Memory B cell (primary cell): ENCODE measurements around the gene CCDC85C.

Experiments
- ATAC-seq: fragments of 150-1000 bp; cut with Tn5 transposase; 2 replicates; pipeline ENCODE4 v1.10.0; 2021; ENCODE audit warnings: low read depth, mild to moderate bottlenecking, moderate library complexity
- DNase-seq, 2 donors: peaks; one replicate each; pipeline ENCODE4 v3.0.0; 2022; ENCODE audit warnings: low spot score in 2 of 2
- H3K27ac Mint-ChIP-seq: one replicate; pipeline ENCODE4 v1.8.0; 2022; ENCODE audit warnings: mild to moderate bottlenecking, moderate library complexity, mixed read lengths
- H3K27me3 Mint-ChIP-seq: one replicate; pipeline ENCODE4 v1.8.0; 2022; ENCODE audit warnings: mixed read lengths
- H3K36me3 Mint-ChIP-seq: one replicate; pipeline ENCODE4 v1.8.0; 2022; ENCODE audit warnings: mild to moderate bottlenecking, mixed read lengths
- H3K4me1 Mint-ChIP-seq: one replicate; pipeline ENCODE4 v1.8.0; 2022; ENCODE audit warnings: mixed read lengths
- H3K4me3 Mint-ChIP-seq: one replicate; pipeline ENCODE4 v1.8.0; 2022; ENCODE audit warnings: mild to moderate bottlenecking, moderate library complexity, mixed read lengths
- H3K9me3 Mint-ChIP-seq: one replicate; pipeline ENCODE4 v1.8.0; 2022; ENCODE audit warnings: mixed read lengths

The CCDC85C gene

DNA sequence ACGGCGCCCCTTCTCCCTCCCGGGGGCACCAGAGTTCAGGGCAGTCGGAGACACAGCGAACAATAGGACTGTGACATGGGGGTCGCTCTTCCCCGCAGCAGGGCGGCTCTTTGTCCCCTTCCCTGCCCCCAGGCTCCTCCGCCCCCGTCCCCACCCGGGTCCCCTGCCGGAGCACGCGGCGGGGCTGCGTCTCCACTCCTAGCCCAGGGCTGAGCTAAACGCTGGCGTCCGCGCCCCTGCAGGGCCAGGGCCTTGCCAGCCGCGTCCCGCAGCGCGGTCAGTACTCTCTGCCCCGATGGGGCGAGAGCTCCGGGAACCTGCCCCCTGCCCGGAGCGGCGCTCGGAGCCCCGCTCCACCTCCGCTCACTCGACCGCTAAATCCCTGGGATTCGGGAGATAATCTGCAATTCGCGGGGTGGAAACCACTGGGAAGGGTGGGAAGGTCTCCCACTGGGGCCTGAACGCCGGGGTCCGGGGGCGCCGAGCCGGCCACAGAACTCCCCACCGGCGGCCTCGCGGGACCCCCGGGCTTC is 825 bp upstream of the CCDC85C start:
- peaks cover 8% of the 10 kb centered on the region for H3K4me1 Mint-ChIP-seq
- no peaks in the 10 kb centered on the region for H3K9me3 Mint-ChIP-seq
- DNase-seq (peak in 1 of 2 donors; percentile 22), ATAC-seq (peak; percentile 14)
- peak overlapping the region; percentile 89 for H3K4me3 Mint-ChIP-seq
- H3K27ac Mint-ChIP-seq, result peak overlapping the region; percentile 71
- peaks cover 2% of the 10 kb centered on the region for H3K27me3 Mint-ChIP-seq
- no peaks in the 10 kb centered on the region for H3K36me3 Mint-ChIP-seq

DNA sequence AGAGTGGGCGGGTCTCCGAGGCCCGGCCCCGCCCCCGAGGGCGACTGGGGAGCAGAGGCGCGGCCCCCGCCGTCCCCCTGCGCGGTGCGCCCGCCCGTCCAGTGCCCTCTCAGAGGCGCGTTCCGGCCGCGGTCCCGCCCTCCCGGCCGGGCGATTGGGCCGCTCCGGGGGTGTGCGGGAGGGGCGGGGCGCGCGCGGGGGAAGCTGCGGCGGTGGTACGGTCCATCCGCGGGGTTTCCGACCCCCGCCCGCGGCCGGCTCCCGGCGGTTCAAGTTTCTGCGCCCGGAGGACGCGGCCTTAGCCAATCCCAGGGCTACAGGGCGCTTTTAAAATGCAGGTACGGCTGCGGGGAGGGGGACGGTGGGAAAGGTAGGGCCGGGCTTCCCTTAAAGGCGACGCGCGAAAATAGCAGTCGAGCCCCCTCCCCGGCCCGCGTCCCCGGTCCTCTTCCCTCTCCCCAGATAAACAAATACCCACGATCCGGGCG is 315 bp upstream of the CCDC85C start:
- H3K4me3 Mint-ChIP-seq, result peak overlapping the region; percentile 89
- DNase-seq, result peak; percentile 93 to 96
- peak; percentile 90 for ATAC-seq
- peak overlapping the region; percentile 71 for H3K27ac Mint-ChIP-seq
- peaks cover 2% of the 10 kb centered on the region for H3K27me3 Mint-ChIP-seq
- H3K9me3 Mint-ChIP-seq, result no peaks in the 10 kb centered on the region
- peaks cover 8% of the 10 kb centered on the region for H3K4me1 Mint-ChIP-seq
- no peaks in the 10 kb centered on the region for H3K36me3 Mint-ChIP-seq

DNA sequence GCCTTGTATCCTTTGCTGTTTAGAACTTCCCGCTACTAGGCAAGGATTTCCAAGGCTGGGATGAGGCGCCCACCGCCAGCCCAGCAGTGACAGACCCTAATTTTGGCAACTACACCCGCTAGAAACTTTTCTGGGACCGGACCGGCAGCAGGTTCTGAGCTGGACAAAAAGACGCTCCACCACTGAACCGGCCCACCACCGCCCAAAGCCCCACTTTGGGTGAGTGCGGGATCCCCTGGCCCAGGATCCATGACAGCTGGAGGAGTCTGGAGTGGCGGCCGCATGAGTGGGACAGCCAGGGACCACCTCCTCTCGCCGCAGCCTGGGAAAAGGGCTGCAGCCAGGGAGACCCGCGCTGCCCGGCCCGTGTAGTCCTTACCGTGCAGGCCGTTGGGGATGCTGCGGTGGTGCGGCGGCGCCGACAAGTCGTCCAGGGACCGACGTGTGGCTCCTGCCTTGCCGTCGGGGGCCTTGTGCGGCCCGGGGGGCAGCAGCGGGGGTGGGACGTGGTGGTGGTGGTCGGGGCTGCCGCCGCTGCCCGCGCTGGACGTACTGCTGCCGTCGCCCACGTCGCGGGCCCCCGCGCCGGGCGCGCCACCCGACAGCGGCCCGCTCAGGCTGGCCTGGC is 1.1 kb downstream of the CCDC85C start:
- ATAC-seq, result no peak
- Mint-ChIP-seq H3K9me3 (no peaks in the 10 kb centered on the region), H3K27ac (no peak overlapping the region), H3K4me3 (peak overlapping the region; percentile 55), H3K27me3 (peaks cover 2% of the 10 kb centered on the region), H3K4me1 (peaks cover 8% of the 10 kb centered on the region), H3K36me3 (no peaks in the 10 kb centered on the region)
- DNase-seq, result no peak

DNA sequence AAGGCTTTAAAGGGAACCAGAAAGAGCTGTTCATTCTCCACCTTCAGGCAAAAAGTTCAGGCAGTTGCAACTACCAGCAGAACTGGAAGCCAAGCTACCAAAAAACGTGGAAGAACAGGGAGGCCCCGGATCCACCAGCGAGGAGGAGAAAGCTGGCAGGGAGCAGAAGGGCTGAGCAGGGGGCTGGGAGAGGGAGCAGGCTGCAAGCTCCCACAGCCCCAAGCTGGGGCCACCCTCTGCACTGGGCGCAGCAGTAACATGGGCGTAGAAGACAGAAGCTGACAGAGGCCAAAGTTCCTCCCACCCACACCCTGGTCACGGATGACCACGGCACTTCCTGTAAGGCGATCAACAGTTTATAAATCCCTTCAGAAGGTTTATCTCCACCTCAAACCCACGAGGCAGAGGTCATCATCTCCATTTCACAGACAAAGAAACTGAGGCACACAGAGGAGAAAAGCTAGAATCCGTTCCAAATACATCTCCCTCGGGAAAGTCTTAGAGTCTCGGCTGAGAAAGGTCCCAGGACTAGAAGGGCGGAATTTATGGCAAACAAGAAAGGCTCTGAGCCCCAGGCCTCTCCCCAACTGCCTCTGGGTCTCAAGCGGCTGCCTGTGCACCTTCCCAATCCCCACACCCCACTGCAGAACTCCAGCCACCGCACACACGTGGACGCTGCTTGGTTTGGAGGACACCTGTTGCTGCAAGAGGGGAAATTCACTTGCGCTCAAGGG is 1.8 kb downstream of the CCDC85C start:
- Mint-ChIP-seq H3K36me3 (no peaks in the 10 kb centered on the region), H3K27ac (no peak overlapping the region), H3K4me1 (peaks cover 8% of the 10 kb centered on the region), H3K4me3 (peak overlapping the region; percentile 55), H3K9me3 (no peaks in the 10 kb centered on the region), H3K27me3 (peaks cover 2% of the 10 kb centered on the region)
- DNase-seq, result no peak
- no peak for ATAC-seq

DNA sequence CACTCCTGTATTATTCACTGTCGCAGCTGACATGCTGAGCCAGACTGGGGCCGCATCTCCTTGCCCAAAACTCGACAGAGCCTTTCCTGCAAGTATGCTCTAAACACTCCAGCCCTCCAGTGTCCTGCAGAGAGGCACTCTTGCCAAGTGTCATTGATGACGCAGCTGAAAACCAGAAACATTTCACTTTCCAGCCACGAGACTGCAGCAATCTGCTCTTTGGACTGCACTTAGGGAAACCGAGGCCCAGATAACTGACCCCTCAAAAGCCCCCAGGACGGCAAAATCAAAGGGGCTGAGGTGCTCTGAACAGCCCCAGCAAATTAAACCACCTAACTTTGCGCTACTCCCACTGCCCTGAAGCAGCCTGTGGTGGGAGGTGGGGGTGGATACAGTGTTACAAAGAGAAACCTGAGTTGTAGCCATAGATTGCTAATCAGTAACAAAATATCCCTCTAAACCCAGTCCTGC is 2.6 kb downstream of the CCDC85C start:
- DNase-seq (no peak), ATAC-seq (no peak)
- Mint-ChIP-seq H3K36me3 (no peaks in the 10 kb centered on the region), H3K27ac (no peak overlapping the region), H3K4me3 (no peak overlapping the region), H3K9me3 (no peaks in the 10 kb centered on the region), H3K4me1 (peaks cover 8% of the 10 kb centered on the region), H3K27me3 (no peaks in the 10 kb centered on the region)

DNA sequence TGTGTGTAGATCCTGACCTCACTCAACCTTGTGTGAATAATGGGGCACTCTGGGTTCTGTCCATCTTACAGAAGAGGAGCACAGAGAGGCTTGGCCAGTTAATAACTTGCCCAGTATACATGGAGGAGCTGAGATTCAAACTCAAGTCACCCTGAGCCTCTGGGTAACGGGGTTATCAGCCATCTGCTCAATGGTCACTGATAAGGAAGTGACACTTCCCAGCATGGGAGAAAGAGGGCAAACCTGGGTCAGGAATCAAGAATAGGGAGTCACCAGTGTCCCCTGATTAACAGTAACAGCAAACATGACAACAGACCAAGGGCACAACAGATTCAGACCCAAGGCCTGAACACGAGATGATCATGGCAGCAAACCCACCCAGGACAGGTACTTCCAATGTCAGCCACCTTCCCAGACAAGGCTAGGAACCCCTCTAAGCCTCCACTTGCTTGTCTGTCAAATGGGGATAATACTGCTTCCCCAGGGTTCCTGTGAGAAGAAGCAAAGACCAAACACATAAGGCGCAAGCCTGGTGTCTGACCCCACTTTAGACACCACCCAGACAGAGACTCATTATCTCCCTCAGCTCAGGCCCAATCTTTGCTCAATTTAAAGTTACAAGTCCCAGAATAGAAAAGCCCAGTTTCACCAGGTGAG is 3.6 kb downstream of the CCDC85C start:
- peaks cover 5% of the 10 kb centered on the region for H3K4me1 Mint-ChIP-seq
- H3K4me3 Mint-ChIP-seq, result no peak overlapping the region
- H3K36me3 Mint-ChIP-seq, result no peaks in the 10 kb centered on the region
- no peak for ATAC-seq
- no peak overlapping the region for H3K27ac Mint-ChIP-seq
- no peaks in the 10 kb centered on the region for H3K9me3 Mint-ChIP-seq
- no peaks in the 10 kb centered on the region for H3K27me3 Mint-ChIP-seq
- no peak for DNase-seq

DNA sequence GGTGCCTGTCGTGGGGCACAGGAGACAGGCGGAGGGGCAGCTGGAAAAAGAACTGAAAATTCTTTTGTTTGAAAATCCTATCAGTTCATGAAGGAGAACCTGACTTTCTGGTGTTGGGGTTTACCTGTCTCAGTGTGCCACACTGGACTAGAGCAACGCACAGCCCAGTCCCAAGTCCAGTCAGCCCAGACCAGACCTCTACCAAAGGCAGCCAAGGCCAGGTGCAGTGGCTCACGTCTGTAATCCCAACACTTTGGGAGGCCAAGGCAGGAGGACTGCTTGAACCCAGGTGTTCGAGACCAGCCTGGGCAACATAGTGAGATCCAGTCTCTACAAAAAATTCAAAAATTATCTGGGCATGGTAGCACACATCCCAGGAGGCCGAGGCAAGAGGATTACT is 4.6 kb downstream of the CCDC85C start:
- Mint-ChIP-seq H3K9me3 (no peaks in the 10 kb centered on the region), H3K27ac (no peak overlapping the region), H3K4me1 (peaks cover 11% of the 10 kb centered on the region), H3K27me3 (no peaks in the 10 kb centered on the region), H3K4me3 (no peak overlapping the region), H3K36me3 (no peaks in the 10 kb centered on the region)
- ATAC-seq, result no peak
- no peak for DNase-seq

DNA sequence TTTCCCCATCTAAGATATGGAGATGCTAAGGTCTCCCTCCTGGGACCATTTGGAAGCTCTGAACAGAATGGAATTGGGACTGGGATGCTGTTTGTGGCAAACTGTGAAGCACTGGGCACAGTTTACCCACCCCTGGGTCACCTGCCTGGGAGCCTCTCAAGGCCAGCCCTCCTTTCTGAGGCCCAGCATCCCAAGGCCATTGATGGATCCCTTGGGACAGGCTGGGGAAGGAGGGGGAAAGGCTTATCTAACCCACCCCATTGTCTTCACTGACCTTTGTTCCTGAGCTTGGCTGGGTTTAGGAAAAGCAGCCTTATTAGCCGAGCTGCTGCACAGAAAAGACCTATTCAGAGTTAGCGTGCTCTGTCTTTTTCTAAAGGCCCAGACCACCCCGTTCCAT is 5.2 kb downstream of the CCDC85C start:
- no peak overlapping the region for H3K4me3 Mint-ChIP-seq

DNA sequence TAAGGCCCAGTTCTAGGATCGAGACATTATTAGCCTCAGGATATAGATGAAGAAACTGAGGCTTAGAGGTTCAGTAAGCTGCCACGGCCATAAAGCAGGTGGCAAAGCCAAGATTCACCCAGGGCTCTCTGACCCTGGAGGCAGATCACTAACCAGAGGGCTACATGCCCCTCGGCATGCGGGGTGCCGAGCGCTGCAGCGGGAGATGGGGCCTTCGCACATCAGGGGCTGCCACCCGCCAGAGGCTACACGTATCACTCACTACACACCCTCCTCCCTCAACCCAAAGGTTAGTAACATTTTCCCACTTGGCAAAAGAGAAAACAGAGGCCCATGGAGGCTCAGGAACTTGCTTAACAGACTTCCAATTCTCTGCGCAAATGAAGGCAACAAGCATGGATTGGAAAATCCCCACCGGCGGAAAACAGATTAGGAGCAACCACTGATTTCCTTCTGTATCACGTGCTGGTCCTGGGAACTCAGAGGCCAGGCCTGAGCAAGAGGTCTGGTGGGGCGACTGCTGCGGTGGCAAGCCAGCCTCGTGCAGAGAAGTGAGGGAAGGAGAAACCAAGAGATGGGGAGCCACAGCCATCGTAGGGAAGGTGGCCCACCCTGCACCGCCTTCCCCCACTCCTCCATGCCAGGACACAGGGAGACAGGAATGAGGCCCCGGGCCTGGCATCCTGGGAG is 6.0 kb downstream of the CCDC85C start:
- ATAC-seq, result no peak
- Mint-ChIP-seq H3K9me3 (no peaks in the 10 kb centered on the region), H3K4me3 (no peak overlapping the region), H3K27me3 (no peaks in the 10 kb centered on the region), H3K27ac (no peak overlapping the region), H3K4me1 (peaks cover 11% of the 10 kb centered on the region), H3K36me3 (no peaks in the 10 kb centered on the region)
- no peak for DNase-seq

More for the DNA sequence above, 5.2 kb downstream of the CCDC85C start:
- H3K36me3 Mint-ChIP-seq, result no peaks in the 10 kb centered on the region
- H3K27ac Mint-ChIP-seq, result no peak overlapping the region
- no peak for ATAC-seq
- peaks cover 11% of the 10 kb centered on the region for H3K4me1 Mint-ChIP-seq
- DNase-seq, result no peak
- H3K9me3 Mint-ChIP-seq, result no peaks in the 10 kb centered on the region
- H3K27me3 Mint-ChIP-seq, result no peaks in the 10 kb centered on the region

DNA sequence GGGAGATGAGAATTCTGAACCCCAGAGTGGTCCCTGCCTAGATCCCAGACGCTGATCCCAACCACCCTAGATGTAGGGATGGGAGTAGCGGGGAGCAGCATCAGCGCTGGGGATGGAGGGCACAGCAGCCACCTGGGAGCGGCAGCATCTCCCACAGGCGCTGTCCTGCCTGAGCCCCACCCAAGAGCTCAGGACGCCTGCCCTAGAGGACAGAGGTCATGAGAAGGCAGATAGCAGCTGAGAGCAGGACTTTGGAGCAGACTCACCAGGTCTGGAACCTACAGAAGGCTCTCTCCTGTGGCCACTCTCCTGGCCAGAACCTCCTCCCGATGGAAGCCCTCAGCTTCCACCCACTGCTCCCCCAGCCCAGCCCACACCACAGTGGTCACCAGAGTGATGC is 7.2 kb downstream of the CCDC85C start:
- Mint-ChIP-seq H3K27ac (no peak overlapping the region), H3K4me1 (peaks cover 9% of the 10 kb centered on the region), H3K27me3 (peaks cover 2% of the 10 kb centered on the region), H3K9me3 (no peaks in the 10 kb centered on the region), H3K36me3 (peaks cover 2% of the 10 kb centered on the region), H3K4me3 (no peak overlapping the region)
- ATAC-seq (no peak), DNase-seq (no peak)

DNA sequence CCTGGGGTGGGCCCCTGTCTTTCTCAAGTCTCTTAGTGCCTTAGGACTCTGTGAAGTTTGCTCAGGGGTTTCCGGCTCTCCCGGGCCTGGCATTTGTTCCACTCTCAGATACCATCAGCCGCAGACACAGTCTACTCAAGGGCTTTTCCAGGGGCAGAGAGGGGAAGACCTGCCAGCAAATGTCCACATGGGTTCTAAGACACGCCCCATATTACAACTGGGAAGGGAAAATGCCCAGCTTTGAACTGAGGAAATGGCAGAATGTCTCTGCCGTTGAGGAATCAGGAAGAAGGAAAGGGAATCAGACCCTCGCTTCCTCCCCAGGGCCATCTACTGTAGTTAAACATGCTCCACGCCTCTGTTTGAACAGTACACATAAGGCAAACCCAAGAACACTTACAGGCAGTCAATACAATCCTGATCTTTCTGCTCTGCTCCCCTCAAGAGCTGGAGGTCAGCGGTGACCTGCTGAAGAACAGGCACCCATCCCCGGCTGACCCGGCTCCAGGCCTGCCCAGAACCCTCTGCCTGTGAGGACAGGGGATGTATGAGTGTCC is 7.9 kb downstream of the CCDC85C start:
- Mint-ChIP-seq H3K4me1 (peaks cover 9% of the 10 kb centered on the region), H3K9me3 (no peaks in the 10 kb centered on the region), H3K36me3 (peaks cover 2% of the 10 kb centered on the region), H3K27me3 (peaks cover 2% of the 10 kb centered on the region), H3K4me3 (no peak overlapping the region), H3K27ac (no peak overlapping the region)
- DNase-seq (no peak), ATAC-seq (no peak)

DNA sequence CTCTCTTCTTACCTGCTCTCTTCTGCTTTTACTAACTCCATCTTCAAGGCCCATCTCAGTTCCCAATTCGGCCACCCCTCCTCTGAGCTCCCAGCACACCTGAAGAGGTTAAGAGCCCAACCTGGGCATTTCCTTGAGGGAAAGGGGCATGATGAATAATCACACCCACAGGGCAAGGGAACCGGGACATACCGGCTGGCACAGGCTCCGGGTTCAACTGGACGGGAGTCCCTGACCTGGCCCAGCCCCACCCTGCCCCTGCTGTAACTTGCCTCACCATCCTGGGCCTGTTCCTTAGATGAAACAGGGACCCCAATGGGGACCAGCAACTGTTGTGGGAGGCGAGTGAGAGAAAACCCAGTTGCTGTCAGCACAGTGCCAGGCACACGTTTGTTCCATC is 8.5 kb downstream of the CCDC85C start:
- DNase-seq (no peak), ATAC-seq (no peak)
- peaks cover 2% of the 10 kb centered on the region for H3K27me3 Mint-ChIP-seq
- no peaks in the 10 kb centered on the region for H3K9me3 Mint-ChIP-seq
- H3K4me1 Mint-ChIP-seq, result peaks cover 9% of the 10 kb centered on the region
- H3K4me3 Mint-ChIP-seq, result peak overlapping the region; percentile 71
- H3K27ac Mint-ChIP-seq, result peak overlapping the region; percentile 80
- peaks cover 2% of the 10 kb centered on the region for H3K36me3 Mint-ChIP-seq

DNA sequence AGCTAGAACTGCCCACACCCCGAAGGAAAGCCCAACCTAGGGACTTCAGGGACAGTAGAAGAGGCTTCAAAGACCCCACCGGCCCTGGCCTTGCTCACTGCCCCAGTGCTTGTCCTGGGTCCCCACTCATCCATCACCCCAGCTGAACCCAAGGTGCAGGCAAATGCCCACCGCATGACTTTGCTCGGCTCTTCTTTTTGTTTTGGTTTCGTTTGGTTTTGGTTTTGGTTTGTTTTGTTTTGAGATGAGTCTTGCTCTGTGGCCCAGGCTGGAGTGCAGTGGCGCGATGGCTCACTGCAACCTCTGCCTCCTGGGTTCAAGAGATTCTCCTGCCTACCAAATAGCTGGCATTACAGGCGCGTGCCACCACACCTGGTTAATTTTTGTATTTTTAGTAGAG is 9.0 kb downstream of the CCDC85C start:
- Mint-ChIP-seq H3K4me3 (peak overlapping the region; percentile 71), H3K4me1 (peaks cover 9% of the 10 kb centered on the region), H3K27me3 (peaks cover 2% of the 10 kb centered on the region), H3K9me3 (no peaks in the 10 kb centered on the region), H3K36me3 (peaks cover 2% of the 10 kb centered on the region), H3K27ac (peak overlapping the region; percentile 80)
- no peak for DNase-seq
- ATAC-seq, result peak; percentile 84
